PFSK-1 (cell line): Measurements from ENCODE around the gene EHD1.

Source experiments
- FOXP2 ChIP-seq: optimal IDR thresholded peaks from 2 replicates; pipeline ENCODE3; 2011; ENCODE audit warnings: borderline replicate concordance, control low read depth, inconsistent platforms; ENCODE audit not compliant: insufficient read depth; ENCODE audit errors: extremely low read length, extremely low read depth
- POLR2AphosphoS5 ChIP-seq: IDR thresholded peaks from 2 replicates; pipeline ENCODE4 v1.6.1; 2012; ENCODE audit warnings: low read depth, mild to moderate bottlenecking, control low read depth, low read length, moderate library complexity
- SIN3A ChIP-seq: IDR thresholded peaks from 2 replicates; pipeline ENCODE4 v1.6.1; 2012; ENCODE audit warnings: mild to moderate bottlenecking, low read length, moderate library complexity, borderline replicate concordance; ENCODE audit not compliant: insufficient read depth
- TAF1 ChIP-seq: IDR thresholded peaks from 2 replicates; pipeline ENCODE4 v1.6.1; 2012; ENCODE audit warnings: low read length, control low read depth, borderline replicate concordance; ENCODE audit not compliant: insufficient read depth
- TF ChIP-seq, protein P1 (sequence below), 2 experiments: IDR thresholded peaks; 2 replicates each; pipeline versions ENCODE4 v1.6.1 to v1.8.0; 2011 to 2012; ENCODE audit warnings: low read depth in 2 of 2, low read length in 2 of 2, control low read depth in 1 of 2, inconsistent platforms in 1 of 2, mild to moderate bottlenecking in 1 of 2, moderate library complexity in 1 of 2; ENCODE audit not compliant: insufficient read depth in 1 of 2

Gene EHD1

DNA sequence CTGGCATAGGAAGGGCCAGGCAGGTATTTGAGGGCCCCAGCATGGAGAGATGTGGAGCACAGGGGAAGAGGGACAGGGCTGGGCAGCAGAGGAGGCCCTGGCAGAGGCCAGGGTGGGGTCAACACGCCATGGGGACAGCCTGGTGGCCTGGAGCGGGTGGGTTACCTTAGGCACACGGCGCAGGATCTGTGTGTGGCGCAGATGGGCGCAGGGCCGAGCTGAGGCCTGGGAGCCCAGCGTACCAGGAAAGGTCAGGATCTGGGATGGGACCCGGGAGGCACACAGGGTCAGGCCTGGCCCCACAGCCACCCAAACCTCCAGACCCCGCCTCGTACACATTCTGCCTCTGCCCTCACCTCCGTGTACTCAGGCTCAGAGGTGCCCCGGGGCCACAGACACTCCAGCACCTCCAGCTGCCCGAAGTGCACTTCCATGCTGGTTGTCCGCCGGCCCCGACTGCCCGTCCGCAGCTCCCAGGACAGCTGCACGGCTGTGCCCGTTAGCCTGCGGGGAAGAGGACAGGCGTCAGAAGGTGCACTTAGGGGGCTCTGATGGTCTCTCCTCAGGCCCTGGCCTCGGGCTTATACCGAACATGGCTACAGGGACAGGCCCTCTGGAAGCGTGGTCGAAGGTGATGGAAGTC lies 32.2 kb upstream of the EHD1 start:
- TF ChIP-seq POLR2AphosphoS5 (no peak), TAF1 (no peak), SIN3A (no peak), FOXP2 (no peak)
- TF ChIP-seq, protein P1, sequence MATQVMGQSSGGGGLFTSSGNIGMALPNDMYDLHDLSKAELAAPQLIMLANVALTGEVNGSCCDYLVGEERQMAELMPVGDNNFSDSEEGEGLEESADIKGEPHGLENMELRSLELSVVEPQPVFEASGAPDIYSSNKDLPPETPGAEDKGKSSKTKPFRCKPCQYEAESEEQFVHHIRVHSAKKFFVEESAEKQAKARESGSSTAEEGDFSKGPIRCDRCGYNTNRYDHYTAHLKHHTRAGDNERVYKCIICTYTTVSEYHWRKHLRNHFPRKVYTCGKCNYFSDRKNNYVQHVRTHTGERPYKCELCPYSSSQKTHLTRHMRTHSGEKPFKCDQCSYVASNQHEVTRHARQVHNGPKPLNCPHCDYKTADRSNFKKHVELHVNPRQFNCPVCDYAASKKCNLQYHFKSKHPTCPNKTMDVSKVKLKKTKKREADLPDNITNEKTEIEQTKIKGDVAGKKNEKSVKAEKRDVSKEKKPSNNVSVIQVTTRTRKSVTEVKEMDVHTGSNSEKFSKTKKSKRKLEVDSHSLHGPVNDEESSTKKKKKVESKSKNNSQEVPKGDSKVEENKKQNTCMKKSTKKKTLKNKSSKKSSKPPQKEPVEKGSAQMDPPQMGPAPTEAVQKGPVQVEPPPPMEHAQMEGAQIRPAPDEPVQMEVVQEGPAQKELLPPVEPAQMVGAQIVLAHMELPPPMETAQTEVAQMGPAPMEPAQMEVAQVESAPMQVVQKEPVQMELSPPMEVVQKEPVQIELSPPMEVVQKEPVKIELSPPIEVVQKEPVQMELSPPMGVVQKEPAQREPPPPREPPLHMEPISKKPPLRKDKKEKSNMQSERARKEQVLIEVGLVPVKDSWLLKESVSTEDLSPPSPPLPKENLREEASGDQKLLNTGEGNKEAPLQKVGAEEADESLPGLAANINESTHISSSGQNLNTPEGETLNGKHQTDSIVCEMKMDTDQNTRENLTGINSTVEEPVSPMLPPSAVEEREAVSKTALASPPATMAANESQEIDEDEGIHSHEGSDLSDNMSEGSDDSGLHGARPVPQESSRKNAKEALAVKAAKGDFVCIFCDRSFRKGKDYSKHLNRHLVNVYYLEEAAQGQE (IDR thresholded peaks at IDR 0.05; ENCODE audit: insufficient read depth in 1 of 2, low read depth in 2 of 2, low read length in 2 of 2) = no peak

DNA sequence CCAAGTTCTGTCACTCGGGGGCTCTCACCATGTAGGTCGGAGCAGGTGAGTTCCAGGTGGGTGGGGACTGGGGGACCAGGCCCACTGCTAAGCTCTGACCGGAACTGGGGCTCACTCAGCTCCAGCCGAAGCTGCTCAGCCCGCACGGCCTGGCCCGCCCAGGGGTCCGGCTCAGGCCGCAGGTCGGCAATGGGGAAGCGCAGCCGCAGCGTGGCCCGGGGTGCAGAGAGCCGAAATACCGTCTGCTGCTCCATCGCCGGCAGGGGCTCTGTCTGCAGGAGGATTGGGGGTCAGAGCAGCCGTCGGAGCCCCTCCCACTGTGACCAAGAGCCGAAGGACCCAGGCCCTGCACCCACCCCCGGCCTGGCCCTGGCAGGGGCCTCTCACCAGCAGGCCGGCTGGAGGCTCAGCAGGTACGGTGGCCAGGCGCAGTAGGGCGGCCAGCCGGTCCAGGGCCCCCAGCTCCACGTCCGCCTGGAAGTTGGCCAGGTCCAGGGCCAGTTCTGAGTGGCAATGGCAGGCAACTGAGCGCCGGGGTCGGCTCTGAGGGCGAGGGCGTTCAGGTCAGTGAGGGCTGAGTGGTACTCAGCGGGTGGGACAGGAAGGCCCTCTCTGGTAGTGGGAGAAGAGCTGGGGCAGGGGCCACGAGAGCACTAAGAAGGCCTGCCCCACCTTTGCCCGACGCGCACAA lies 31.4 kb upstream of the EHD1 start:
- TF ChIP-seq, protein P1 (IDR thresholded peaks at IDR 0.05; ENCODE audit: insufficient read depth in 1 of 2, low read depth in 2 of 2, low read length in 2 of 2) = no peak
- TF ChIP-seq TAF1 = no peak
- TF ChIP-seq SIN3A = no peak
- TF ChIP-seq FOXP2 = no peak
- TF ChIP-seq POLR2AphosphoS5 = no peak

DNA sequence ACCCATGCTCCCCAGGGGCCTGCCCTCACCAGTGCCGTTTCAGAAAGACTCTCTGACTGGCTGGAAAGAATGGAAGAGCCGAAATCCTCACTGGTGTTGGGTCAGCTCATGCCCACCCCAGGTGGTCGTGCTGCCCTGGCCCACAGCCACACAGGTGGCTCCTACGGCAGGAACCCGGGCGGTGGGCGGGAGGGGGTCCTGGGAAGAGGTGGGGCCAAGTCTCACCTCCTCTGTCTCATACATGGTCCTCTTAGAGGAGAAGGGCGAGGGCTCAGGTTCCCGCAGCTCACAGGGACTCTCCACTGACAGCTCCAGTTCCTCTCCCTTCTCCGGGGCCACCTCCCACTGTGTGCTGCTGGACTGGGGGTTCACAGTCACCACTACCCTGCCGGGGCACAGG lies 30.3 kb upstream of the EHD1 start:
- TF ChIP-seq, protein P1 (IDR thresholded peaks at IDR 0.05; ENCODE audit: insufficient read depth in 1 of 2, low read depth in 2 of 2, low read length in 2 of 2) = no peak
- no peak for TF ChIP-seq TAF1
- no peak for TF ChIP-seq FOXP2
- no peak for TF ChIP-seq POLR2AphosphoS5
- TF ChIP-seq SIN3A = no peak

DNA sequence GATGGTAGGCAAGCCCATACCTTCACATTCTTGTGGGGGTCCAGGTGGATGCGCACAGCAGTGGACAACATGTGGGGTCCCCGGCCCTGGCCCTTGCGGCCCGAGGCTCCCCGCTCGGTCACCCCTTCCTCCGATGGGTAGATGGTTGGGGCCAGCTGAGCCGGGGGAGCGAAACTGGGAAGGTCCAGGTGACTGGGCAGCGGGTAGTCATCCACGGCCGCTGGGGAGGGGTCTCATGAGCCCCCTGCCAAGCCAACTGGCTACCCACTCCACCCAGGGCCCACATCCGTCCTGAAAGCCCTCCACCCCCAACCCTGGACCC lies 27.9 kb upstream of the EHD1 start:
- TF ChIP-seq SIN3A = no peak
- TF ChIP-seq TAF1 = no peak
- TF ChIP-seq, protein P1 (IDR thresholded peaks at IDR 0.05; ENCODE audit: insufficient read depth in 1 of 2, low read depth in 2 of 2, low read length in 2 of 2) = no peak
- no peak for TF ChIP-seq POLR2AphosphoS5
- no peak for TF ChIP-seq FOXP2
